Muscle layer of colon (tissue), 2 donors: ENCODE measurements around the gene SRPK2.
A peak's percentile ranks its signal among the peaks of the same experiment; 100 is the strongest.
"Not testable (repeated sequence)": the region's sequence is repeated elsewhere in the genome, so short reads cannot be mapped to it uniquely, and the experiment has no call there.

Experiments
- H3K27ac ChIP-seq: one replicate; pipeline ENCODE4 v1.7.0; 2013; ENCODE audit warnings: low read depth, mild to moderate bottlenecking, low read length, moderate library complexity
- H3K27me3 ChIP-seq, 2 donors: one replicate each; pipeline ENCODE4 v1.7.0; 2013; ENCODE audit warnings: low read length in 2 of 2, mild to moderate bottlenecking in 2 of 2; ENCODE audit not compliant: insufficient read depth in 2 of 2, control insufficient read depth in 1 of 2
- H3K36me3 ChIP-seq: one replicate; pipeline ENCODE4 v1.7.0; 2013; ENCODE audit warnings: mild to moderate bottlenecking, low read length; ENCODE audit not compliant: insufficient read depth
- H3K4me1 ChIP-seq: one replicate; pipeline ENCODE4 v1.7.0; 2013; ENCODE audit warnings: mild to moderate bottlenecking, low read length; ENCODE audit not compliant: insufficient read depth
- H3K4me3 ChIP-seq, 2 donors: one replicate each; pipeline ENCODE4 v1.7.0; 2013; ENCODE audit warnings: low read length in 2 of 2, low read depth in 1 of 2, mild to moderate bottlenecking in 1 of 2, moderate library complexity in 1 of 2
- H3K9ac ChIP-seq: one replicate; pipeline ENCODE4 v1.7.0; 2013; ENCODE audit warnings: low read length
- H3K9me3 ChIP-seq: one replicate; pipeline ENCODE4 v1.7.0; 2013; ENCODE audit warnings: mild to moderate bottlenecking, low read length
- donor health status: abdominal sarcoma.
- donor health status: Adenocarcinoma of cecum.

SRPK2 gene

GRCh38 chr7:105309235-105310169 is 79.2 kb downstream of the SRPK2 start:
- no peaks in the 10 kb centered on the region for H3K9me3 ChIP-seq
- no peaks in the 10 kb centered on the region for H3K36me3 ChIP-seq
- no peak overlapping the region for H3K27ac ChIP-seq
- no peaks in the 10 kb centered on the region for H3K27me3 ChIP-seq
- H3K9ac ChIP-seq, result no peak overlapping the region
- peaks cover 32% of the 10 kb centered on the region for H3K4me1 ChIP-seq
- no peak overlapping the region for H3K4me3 ChIP-seq

- H3K27ac ChIP-seq, result no peak overlapping the region
- H3K4me1 ChIP-seq, result peaks cover 41% of the 10 kb centered on the region
- H3K9ac ChIP-seq, result no peak overlapping the region
Observed at GRCh38 chr7:105307163-105307672, 81.5 kb downstream of the SRPK2 start.

GRCh38 chr7:105306298-105306748 is 82.4 kb downstream of the SRPK2 start:
- no peak overlapping the region for H3K4me3 ChIP-seq
- H3K9ac ChIP-seq, result no peak overlapping the region
- H3K27me3 ChIP-seq, result no peaks in the 10 kb centered on the region
- H3K4me1 ChIP-seq, result peaks cover 41% of the 10 kb centered on the region
- no peak overlapping the region for H3K27ac ChIP-seq
- H3K9me3 ChIP-seq, result no peaks in the 10 kb centered on the region
- no peaks in the 10 kb centered on the region for H3K36me3 ChIP-seq

More at GRCh38 chr7:105307163-105307672, 81.5 kb downstream of the SRPK2 start:
- Histone ChIP-seq H3K27me3 (no peaks in the 10 kb centered on the region), H3K4me3 (no peak overlapping the region), H3K9me3 (no peaks in the 10 kb centered on the region), H3K36me3 (no peaks in the 10 kb centered on the region)

- H3K9ac ChIP-seq, result no peak overlapping the region
Observed at GRCh38 chr7:105305633-105306032, 83.1 kb downstream of the SRPK2 start.

GRCh38 chr7:105304040-105304895 is 84.5 kb downstream of the SRPK2 start:
- Histone ChIP-seq H3K4me3 (peak overlapping the region in 1 of 2 donors; percentile 49), H3K36me3 (no peaks in the 10 kb centered on the region), H3K27me3 (no peaks in the 10 kb centered on the region), H3K27ac (no peak overlapping the region), H3K9me3 (no peaks in the 10 kb centered on the region), H3K9ac (peak overlapping the region; percentile 5), H3K4me1 (peaks cover 33% of the 10 kb centered on the region)

More at GRCh38 chr7:105305633-105306032, 83.1 kb downstream of the SRPK2 start:
- Histone ChIP-seq H3K4me1 (peaks cover 41% of the 10 kb centered on the region), H3K4me3 (no peak overlapping the region), H3K27ac (no peak overlapping the region), H3K36me3 (no peaks in the 10 kb centered on the region), H3K9me3 (no peaks in the 10 kb centered on the region), H3K27me3 (no peaks in the 10 kb centered on the region)

GRCh38 chr7:105300587-105300986 is 88.1 kb downstream of the SRPK2 start:
- H3K4me1 ChIP-seq, result peaks cover 25% of the 10 kb centered on the region
- H3K4me3 ChIP-seq, H3K27me3 ChIP-seq, H3K9ac ChIP-seq, H3K9me3 ChIP-seq, H3K36me3 ChIP-seq, H3K27ac ChIP-seq: not testable (repeated sequence)

GRCh38 chr7:105298439-105298894 is 90.3 kb downstream of the SRPK2 start:
- Histone ChIP-seq H3K9me3 (no peaks in the 10 kb centered on the region), H3K4me3 (no peak overlapping the region), H3K36me3 (no peaks in the 10 kb centered on the region), H3K9ac (no peak overlapping the region), H3K27me3 (no peaks in the 10 kb centered on the region), H3K27ac (no peak overlapping the region), H3K4me1 (peaks cover 13% of the 10 kb centered on the region)

GRCh38 chr7:105297985-105298384 is 90.7 kb downstream of the SRPK2 start:
- peaks cover 13% of the 10 kb centered on the region for H3K4me1 ChIP-seq
- H3K36me3 ChIP-seq, result no peaks in the 10 kb centered on the region
- H3K9me3 ChIP-seq, result no peaks in the 10 kb centered on the region
- no peak overlapping the region for H3K27ac ChIP-seq
- H3K27me3 ChIP-seq, result no peaks in the 10 kb centered on the region
- no peak overlapping the region for H3K9ac ChIP-seq
- no peak overlapping the region for H3K4me3 ChIP-seq

GRCh38 chr7:105297309-105297708 is 91.4 kb downstream of the SRPK2 start:
- Histone ChIP-seq H3K9ac (no peak overlapping the region), H3K27ac (no peak overlapping the region), H3K4me1 (peaks cover 13% of the 10 kb centered on the region)

GRCh38 chr7:105296491-105296890 is 92.2 kb downstream of the SRPK2 start:
- Histone ChIP-seq H3K27me3 (no peaks in the 10 kb centered on the region), H3K27ac (no peak overlapping the region), H3K9ac (no peak overlapping the region), H3K4me3 (no peak overlapping the region), H3K9me3 (no peaks in the 10 kb centered on the region), H3K36me3 (no peaks in the 10 kb centered on the region), H3K4me1 (peaks cover 13% of the 10 kb centered on the region)

More at GRCh38 chr7:105297309-105297708, 91.4 kb downstream of the SRPK2 start:
- Histone ChIP-seq H3K9me3 (no peaks in the 10 kb centered on the region), H3K4me3 (no peak overlapping the region), H3K27me3 (no peaks in the 10 kb centered on the region), H3K36me3 (no peaks in the 10 kb centered on the region)
